ENCODE measurements around the gene JARID2. TPM values are rescaled to one million over a fixed set of nuclear protein-coding genes. Genes with fewer than 3 reads are reported as not detected.

JARID2 gene
- polyA plus RNA-seq, 1 donor from 2014 or later = 25.5 TPM

DNA sequence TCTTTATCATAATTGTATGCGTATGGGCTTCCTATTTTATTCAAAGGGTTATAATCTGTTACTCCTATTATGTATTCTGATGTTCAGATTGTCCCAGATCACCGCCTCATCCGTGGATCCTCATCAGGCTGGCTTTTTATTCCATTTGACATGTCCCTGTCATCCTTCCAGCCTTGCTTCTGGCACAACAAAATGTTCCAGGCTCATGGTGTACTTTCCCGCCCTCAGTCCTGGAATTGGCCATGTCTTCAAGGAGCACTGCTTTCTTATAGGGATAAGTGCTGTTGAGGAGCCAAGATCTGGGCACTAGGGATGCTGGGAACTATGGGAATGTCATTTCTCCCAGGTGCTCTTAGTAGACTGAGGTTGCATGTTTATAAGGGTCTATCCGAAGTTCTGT is 207.8 kb downstream of the JARID2 start:
- Histone ChIP-seq H3K27ac (ENCODE audit: low read length) (no peak overlapping the region), H3F3A (ENCODE audit: insufficient read depth, low read length, poor library complexity, severe bottlenecking) (peaks cover 3% of the 10 kb centered on the region), H3K4me3 (ENCODE audit: low read length) (no peak overlapping the region), H4K20me1 (ENCODE audit: insufficient read depth) (no peaks in the 10 kb centered on the region), H3K9me2 (ENCODE audit: insufficient read depth, low read length) (no peaks in the 10 kb centered on the region), H3K27me3 (ENCODE audit: insufficient read depth, low read depth, low read length) (no peaks in the 10 kb centered on the region), H3K36me3 (ENCODE audit: insufficient read depth, low read length) (peaks cover 4% of the 10 kb centered on the region), H3K4me2 (ENCODE audit: low read length) (no peak overlapping the region), H2AFZ (ENCODE audit: low read depth, low read length) (no peak overlapping the region), H3K9me3 (ENCODE audit: low read length) (no peaks in the 10 kb centered on the region), H3K9ac (ENCODE audit: low read length) (no peak overlapping the region), H3K79me2 (replicated peaks; ENCODE audit: insufficient read depth, low read length) (peaks cover 16% of the 10 kb centered on the region)
- TF ChIP-seq TAF1 (IDR thresholded peaks at IDR 0.05; ENCODE audit: low read depth) (no peak), EP300 (conservative IDR thresholded peaks at IDR 0.05; ENCODE audit: poor library complexity, severe bottlenecking) (no peak), POLR2AphosphoS5 (IDR thresholded peaks at IDR 0.05) (no peak), MXI1 (conservative IDR thresholded peaks at IDR 0.05; ENCODE audit: poor library complexity, severe bottlenecking) (no peak), EZH2 (IDR thresholded peaks at IDR 0.05; ENCODE audit: borderline replicate concordance, insufficient read depth, low read length, poor library complexity, severe bottlenecking) (no peak), RAD21 (conservative IDR thresholded peaks at IDR 0.05) (no peak), SMC3 (conservative IDR thresholded peaks at IDR 0.05; ENCODE audit: poor library complexity) (no peak)
- TF ChIP-seq, protein P1, sequence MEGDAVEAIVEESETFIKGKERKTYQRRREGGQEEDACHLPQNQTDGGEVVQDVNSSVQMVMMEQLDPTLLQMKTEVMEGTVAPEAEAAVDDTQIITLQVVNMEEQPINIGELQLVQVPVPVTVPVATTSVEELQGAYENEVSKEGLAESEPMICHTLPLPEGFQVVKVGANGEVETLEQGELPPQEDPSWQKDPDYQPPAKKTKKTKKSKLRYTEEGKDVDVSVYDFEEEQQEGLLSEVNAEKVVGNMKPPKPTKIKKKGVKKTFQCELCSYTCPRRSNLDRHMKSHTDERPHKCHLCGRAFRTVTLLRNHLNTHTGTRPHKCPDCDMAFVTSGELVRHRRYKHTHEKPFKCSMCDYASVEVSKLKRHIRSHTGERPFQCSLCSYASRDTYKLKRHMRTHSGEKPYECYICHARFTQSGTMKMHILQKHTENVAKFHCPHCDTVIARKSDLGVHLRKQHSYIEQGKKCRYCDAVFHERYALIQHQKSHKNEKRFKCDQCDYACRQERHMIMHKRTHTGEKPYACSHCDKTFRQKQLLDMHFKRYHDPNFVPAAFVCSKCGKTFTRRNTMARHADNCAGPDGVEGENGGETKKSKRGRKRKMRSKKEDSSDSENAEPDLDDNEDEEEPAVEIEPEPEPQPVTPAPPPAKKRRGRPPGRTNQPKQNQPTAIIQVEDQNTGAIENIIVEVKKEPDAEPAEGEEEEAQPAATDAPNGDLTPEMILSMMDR (IDR thresholded peaks at IDR 0.05; ENCODE audit: poor library complexity, severe bottlenecking) = no peak
- TF ChIP-seq, protein P2, sequence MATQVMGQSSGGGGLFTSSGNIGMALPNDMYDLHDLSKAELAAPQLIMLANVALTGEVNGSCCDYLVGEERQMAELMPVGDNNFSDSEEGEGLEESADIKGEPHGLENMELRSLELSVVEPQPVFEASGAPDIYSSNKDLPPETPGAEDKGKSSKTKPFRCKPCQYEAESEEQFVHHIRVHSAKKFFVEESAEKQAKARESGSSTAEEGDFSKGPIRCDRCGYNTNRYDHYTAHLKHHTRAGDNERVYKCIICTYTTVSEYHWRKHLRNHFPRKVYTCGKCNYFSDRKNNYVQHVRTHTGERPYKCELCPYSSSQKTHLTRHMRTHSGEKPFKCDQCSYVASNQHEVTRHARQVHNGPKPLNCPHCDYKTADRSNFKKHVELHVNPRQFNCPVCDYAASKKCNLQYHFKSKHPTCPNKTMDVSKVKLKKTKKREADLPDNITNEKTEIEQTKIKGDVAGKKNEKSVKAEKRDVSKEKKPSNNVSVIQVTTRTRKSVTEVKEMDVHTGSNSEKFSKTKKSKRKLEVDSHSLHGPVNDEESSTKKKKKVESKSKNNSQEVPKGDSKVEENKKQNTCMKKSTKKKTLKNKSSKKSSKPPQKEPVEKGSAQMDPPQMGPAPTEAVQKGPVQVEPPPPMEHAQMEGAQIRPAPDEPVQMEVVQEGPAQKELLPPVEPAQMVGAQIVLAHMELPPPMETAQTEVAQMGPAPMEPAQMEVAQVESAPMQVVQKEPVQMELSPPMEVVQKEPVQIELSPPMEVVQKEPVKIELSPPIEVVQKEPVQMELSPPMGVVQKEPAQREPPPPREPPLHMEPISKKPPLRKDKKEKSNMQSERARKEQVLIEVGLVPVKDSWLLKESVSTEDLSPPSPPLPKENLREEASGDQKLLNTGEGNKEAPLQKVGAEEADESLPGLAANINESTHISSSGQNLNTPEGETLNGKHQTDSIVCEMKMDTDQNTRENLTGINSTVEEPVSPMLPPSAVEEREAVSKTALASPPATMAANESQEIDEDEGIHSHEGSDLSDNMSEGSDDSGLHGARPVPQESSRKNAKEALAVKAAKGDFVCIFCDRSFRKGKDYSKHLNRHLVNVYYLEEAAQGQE (IDR thresholded peaks at IDR 0.05; ENCODE audit: borderline replicate concordance) = no peak

DNA sequence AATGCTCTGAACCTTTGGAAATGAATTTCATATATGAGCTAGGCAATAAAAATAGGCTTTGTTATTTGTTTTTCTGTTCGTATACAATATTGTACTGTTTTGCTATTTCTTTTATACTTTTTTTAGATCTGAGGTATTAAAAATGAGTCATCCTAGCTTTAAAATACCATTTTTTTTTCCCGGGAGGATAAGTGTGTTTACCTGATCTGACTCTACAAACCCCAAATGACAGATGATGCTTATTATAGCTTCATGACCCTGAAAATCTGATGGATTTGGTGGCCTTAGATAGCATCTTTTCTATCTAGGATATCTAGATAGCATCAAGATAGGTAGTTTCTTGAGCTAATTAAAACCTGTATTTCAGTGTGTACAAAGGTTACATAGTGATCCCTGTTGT is 210.6 kb downstream of the JARID2 start:
- Histone ChIP-seq H3K4me3 (ENCODE audit: low read length) (peak overlapping the region; percentile 60), H4K20me1 (ENCODE audit: insufficient read depth) (no peaks in the 10 kb centered on the region), H3K9me2 (ENCODE audit: insufficient read depth, low read length) (no peaks in the 10 kb centered on the region), H3F3A (ENCODE audit: insufficient read depth, low read length, poor library complexity, severe bottlenecking) (peaks cover 3% of the 10 kb centered on the region), H2AFZ (ENCODE audit: low read depth, low read length) (no peak overlapping the region), H3K9me3 (ENCODE audit: low read length) (no peaks in the 10 kb centered on the region), H3K79me2 (replicated peaks; ENCODE audit: insufficient read depth, low read length) (peaks cover 5% of the 10 kb centered on the region), H3K27me3 (ENCODE audit: insufficient read depth, low read depth, low read length) (no peaks in the 10 kb centered on the region), H3K36me3 (ENCODE audit: insufficient read depth, low read length) (peaks cover 4% of the 10 kb centered on the region), H3K4me2 (ENCODE audit: low read length) (peak overlapping the region; percentile 49), H3K27ac (ENCODE audit: low read length) (peak overlapping the region; percentile 94), H3K9ac (ENCODE audit: low read length) (peak overlapping the region; percentile 70)
- TF ChIP-seq, protein P2 (IDR thresholded peaks at IDR 0.05; ENCODE audit: borderline replicate concordance) = no peak
